DMS114 treated with DMSO at 0.1 percent for 48 hours (cell line): ENCODE data around the gene ARPC4.

Experiments used
- DNase-seq: peaks from one replicate; lab custom pipeline; 2025; ENCODE audit not compliant: unreplicated experiment; lab: John Stamatoyannopoulos, UW

ARPC4 gene

GRCh38 chr3:9791127-9791526 lies 1.8 kb upstream of the ARPC4 start:
- DNase-seq: no peak

- no peak for DNase-seq
Measured at GRCh38 chr3:9791790-9792404, 985 bp upstream of the ARPC4 start.

- DNase-seq: no peak
Measured at GRCh38 chr3:9793161-9793781, 389 bp downstream of the ARPC4 start.

GRCh38 chr3:9794400-9794799 lies 1.5 kb downstream of the ARPC4 start:
- no peak for DNase-seq

GRCh38 chr3:9795207-9795606 lies 2.3 kb downstream of the ARPC4 start:
- no peak for DNase-seq

GRCh38 chr3:9797196-9797945 lies 4.5 kb downstream of the ARPC4 start:
- no peak for DNase-seq

- no peak for DNase-seq
Measured at GRCh38 chr3:9800529-9800928, 7.6 kb downstream of the ARPC4 start.

- DNase-seq: no peak
Measured at GRCh38 chr3:9803494-9803893, 10.6 kb downstream of the ARPC4 start.

GRCh38 chr3:9804996-9805395 lies 12.1 kb downstream of the ARPC4 start:
- no peak for DNase-seq

GRCh38 chr3:9806137-9806536 lies 13.3 kb downstream of the ARPC4 start:
- no peak for DNase-seq

GRCh38 chr3:9806688-9807589 lies 14.1 kb downstream of the ARPC4 start:
- DNase-seq: no peak

- no peak for DNase-seq
Measured at GRCh38 chr3:9807981-9808344, 15.1 kb downstream of the ARPC4 start.

- no peak for DNase-seq
Measured at GRCh38 chr3:9808345-9809037, 15.6 kb downstream of the ARPC4 start.

- DNase-seq: no peak
Measured at GRCh38 chr3:9809239-9809614, 16.3 kb downstream of the ARPC4 start.

GRCh38 chr3:9809615-9810432 lies 16.9 kb downstream of the ARPC4 start, which contains the start of gene TTLL3:
TTLL3 (plus strand) TSS chr3:9810262; CDS start chr3:9810662, 400 bp downstream.
- peak; percentile 35 for DNase-seq

- DNase-seq: no peak
Measured at GRCh38 chr3:9810433-9810770, 17.5 kb downstream of the ARPC4 start.

GRCh38 chr3:9810846-9811245 lies 18.0 kb downstream of the ARPC4 start:
- DNase-seq: no peak

- DNase-seq: no peak
Measured at GRCh38 chr3:9812870-9813483, 20.1 kb downstream of the ARPC4 start.

GRCh38 chr3:9815986-9816385 lies 23.1 kb downstream of the ARPC4 start:
- no peak for DNase-seq

GRCh38 chr3:9817436-9817835 lies 24.6 kb downstream of the ARPC4 start:
- DNase-seq: no peak
